Mammary epithelial cell (primary cell): ENCODE data around the gene RNF227.

Experiments used
- EZH2 ChIP-seq: IDR thresholded peaks from 2 replicates; pipeline ENCODE4 v1.6.1; 2012; ENCODE audit warnings: low read length, inconsistent platforms, borderline replicate concordance
- TF ChIP-seq, protein P1 (sequence below), 2 donors: IDR thresholded peaks in 1 of 2; conservative IDR thresholded peaks in 1 of 2; 2 replicates each; pipeline ENCODE4 v1.5.1; 2011 to 2012; ENCODE audit warnings: inconsistent platforms in 2 of 2, low read length in 2 of 2, mild to moderate bottlenecking in 2 of 2, control low read depth in 1 of 2, low read depth in 1 of 2; ENCODE audit not compliant: insufficient read depth in 1 of 2; ENCODE audit errors: extremely low read depth in 1 of 2

DNA sequence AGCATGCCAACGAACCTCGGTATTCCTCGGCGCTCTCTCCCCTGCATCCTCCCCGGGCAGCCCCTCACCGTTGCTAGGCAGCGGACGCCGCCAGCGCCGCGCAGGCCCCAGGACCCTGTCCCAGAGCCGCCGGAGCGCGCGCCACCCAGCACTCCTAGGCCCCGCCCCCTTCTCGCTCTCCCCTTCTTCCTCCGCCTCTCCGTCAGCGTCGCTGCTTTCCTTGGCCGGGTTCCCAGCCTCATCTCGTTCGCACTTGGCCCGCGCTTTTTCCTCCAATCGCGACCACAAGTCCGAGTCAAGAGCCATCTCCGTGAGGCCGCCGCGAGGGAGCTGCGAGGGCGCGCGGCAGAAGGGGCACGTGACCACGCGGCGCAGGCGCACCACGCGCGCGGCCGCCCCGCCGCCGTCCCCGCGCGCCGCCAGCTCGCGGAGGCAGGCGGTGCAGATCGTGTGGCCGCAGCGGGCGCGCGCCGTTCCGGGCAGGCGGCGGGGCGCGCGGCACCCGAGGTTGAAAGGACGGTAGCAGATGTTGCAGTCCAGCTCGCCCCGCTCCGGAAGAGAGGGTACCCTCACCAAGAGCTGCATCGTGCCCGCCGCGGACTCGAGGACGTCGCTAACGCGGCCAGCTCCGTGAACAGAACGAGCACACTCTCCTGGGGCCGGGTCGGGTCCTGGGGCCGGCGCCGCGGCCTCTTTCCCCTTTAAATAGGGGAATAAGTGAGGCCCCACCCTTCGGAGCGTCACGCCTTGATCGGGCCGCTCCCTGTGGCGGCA lies at the start of gene RNF227:
- TF ChIP-seq, protein P1, sequence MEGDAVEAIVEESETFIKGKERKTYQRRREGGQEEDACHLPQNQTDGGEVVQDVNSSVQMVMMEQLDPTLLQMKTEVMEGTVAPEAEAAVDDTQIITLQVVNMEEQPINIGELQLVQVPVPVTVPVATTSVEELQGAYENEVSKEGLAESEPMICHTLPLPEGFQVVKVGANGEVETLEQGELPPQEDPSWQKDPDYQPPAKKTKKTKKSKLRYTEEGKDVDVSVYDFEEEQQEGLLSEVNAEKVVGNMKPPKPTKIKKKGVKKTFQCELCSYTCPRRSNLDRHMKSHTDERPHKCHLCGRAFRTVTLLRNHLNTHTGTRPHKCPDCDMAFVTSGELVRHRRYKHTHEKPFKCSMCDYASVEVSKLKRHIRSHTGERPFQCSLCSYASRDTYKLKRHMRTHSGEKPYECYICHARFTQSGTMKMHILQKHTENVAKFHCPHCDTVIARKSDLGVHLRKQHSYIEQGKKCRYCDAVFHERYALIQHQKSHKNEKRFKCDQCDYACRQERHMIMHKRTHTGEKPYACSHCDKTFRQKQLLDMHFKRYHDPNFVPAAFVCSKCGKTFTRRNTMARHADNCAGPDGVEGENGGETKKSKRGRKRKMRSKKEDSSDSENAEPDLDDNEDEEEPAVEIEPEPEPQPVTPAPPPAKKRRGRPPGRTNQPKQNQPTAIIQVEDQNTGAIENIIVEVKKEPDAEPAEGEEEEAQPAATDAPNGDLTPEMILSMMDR (conservative IDR thresholded peaks at IDR 0.05 in 1 of 2, IDR thresholded peaks at IDR 0.05 in 1 of 2; ENCODE audit: extremely low read depth in 1 of 2, insufficient read depth in 1 of 2, low read depth in 1 of 2, low read length in 2 of 2): no peak
- no peak for TF ChIP-seq EZH2
